Adrenal gland (tissue), 5 donors: ENCODE results near the gene RACK1.

Experiments
- CTCF ChIP-seq, 6 experiments: fragments of 450-650 bp in 4 of 6; fragments of 200-600 bp in 2 of 6; sonication (generic) in 1 of 6; IDR thresholded peaks; 1 replicate in 5 of 6; 2 replicates in 1 of 6; pipeline versions ENCODE4 v1.5.1 to v1.8.0; 2016 to 2021; ENCODE audit warnings: antibody characterized with exemption in 6 of 6, mild to moderate bottlenecking in 2 of 6, moderate library complexity in 1 of 6
- POLR2A ChIP-seq, 2 donors: fragments of 450-650 bp; IDR thresholded peaks; one replicate each; pipeline ENCODE4 v1.6.1; 2017; ENCODE audit warnings: antibody characterized with exemption in 2 of 2, mild to moderate bottlenecking in 2 of 2, moderate library complexity in 1 of 2
- donor health status: DM: no; HTN: no; CAD: no.

GRCh38 chr5:181186986-181187499, 56.7 kb downstream of the RACK1 start:
- TF ChIP-seq POLR2A (IDR thresholded peaks at IDR 0.05) (no peak), CTCF (IDR thresholded peaks at IDR 0.05) (no peak)
